H4 (cell line): Measurements from ENCODE around the gene NOTCH3. TPM values are rescaled to one million over a fixed set of nuclear protein-coding genes. Genes with fewer than 3 reads are reported as not detected.

Experiments
- DNase-seq: peaks from one replicate; pipeline ENCODE4 v3.0.0-alpha.2; 2015; ENCODE audit warnings: low spot score
- total RNA-seq: library from RNA; depleted of rRNA; stranded (reverse); fragments of >200 nt; shearing (Covaris generic); gene quantifications from 2 replicates; pipeline ENCODE4 v1.2.3, GENCODE V29; 2014

NOTCH3 gene
- total RNA-seq, 1 experiment from 2014 or later: 1.1 TPM

- no peak for DNase-seq
Observed at GRCh38 chr19:15196360-15197005, 4.3 kb downstream of the NOTCH3 start.

- peak; percentile 48 for DNase-seq
Observed at GRCh38 chr19:15195371-15196334, 5.1 kb downstream of the NOTCH3 start.

- no peak for DNase-seq
Observed at GRCh38 chr19:15194938-15195337, 5.9 kb downstream of the NOTCH3 start.

GRCh38 chr19:15191982-15192381 is 8.8 kb downstream of the NOTCH3 start:
- DNase-seq: no peak

GRCh38 chr19:15191514-15191913 is 9.3 kb downstream of the NOTCH3 start:
- no peak for DNase-seq

- no peak for DNase-seq
Observed at GRCh38 chr19:15188851-15189250, 11.9 kb downstream of the NOTCH3 start.

- no peak for DNase-seq
Observed at GRCh38 chr19:15187026-15188007, 13.5 kb downstream of the NOTCH3 start.

GRCh38 chr19:15185188-15185587 is 15.6 kb downstream of the NOTCH3 start:
- DNase-seq: no peak

- no peak for DNase-seq
Observed at GRCh38 chr19:15184776-15185175, 16.0 kb downstream of the NOTCH3 start.

GRCh38 chr19:15181394-15181793 is 19.4 kb downstream of the NOTCH3 start:
- DNase-seq: no peak

GRCh38 chr19:15180451-15181390 is 20.1 kb downstream of the NOTCH3 start:
- DNase-seq: no peak

GRCh38 chr19:15178629-15179308 is 22.0 kb downstream of the NOTCH3 start:
- no peak for DNase-seq

GRCh38 chr19:15177269-15178116 is 23.3 kb downstream of the NOTCH3 start:
- DNase-seq: peak; percentile 74

GRCh38 chr19:15175609-15176008 is 25.2 kb downstream of the NOTCH3 start:
- no peak for DNase-seq

- DNase-seq: no peak
Observed at GRCh38 chr19:15173746-15174404, 26.9 kb downstream of the NOTCH3 start.

- DNase-seq: no peak
Observed at GRCh38 chr19:15170345-15170744, 30.4 kb downstream of the NOTCH3 start.

GRCh38 chr19:15169541-15170285 is 31.1 kb downstream of the NOTCH3 start:
- no peak for DNase-seq

- DNase-seq: no peak
Observed at GRCh38 chr19:15166700-15167099, 34.1 kb downstream of the NOTCH3 start.
